GM18499 (cell line): ENCODE results near the gene LAG3.

Experiments used
- ATAC-seq: cut with Tn5 transposase; IDR thresholded peaks from one replicate; pipeline ENCODE4 v1.9.1; 2021; ENCODE audit warnings: moderate number of reproducible peaks; ENCODE audit not compliant: insufficient read depth, unreplicated experiment

Gene LAG3

DNA sequence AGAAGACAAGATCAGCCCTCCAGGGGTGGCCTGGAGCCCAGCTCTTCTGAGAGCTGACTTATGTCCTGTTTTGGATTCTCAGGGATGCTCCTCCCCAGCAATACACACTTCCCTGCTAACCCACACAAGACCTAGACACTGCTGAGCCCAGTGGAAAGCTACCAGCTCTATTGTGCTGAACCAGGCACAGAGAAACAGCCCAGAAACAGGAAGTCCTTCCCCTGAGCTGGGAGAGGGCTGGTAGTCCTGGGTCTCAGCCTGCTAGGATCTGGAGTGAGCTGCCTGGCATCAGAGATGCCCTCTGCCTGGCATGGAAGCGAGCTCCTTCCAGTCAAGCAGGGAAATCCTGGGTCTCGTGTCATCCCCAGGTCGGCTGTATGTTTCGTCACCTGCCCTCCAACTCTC, 1.2 kb upstream of the LAG3 start:
- no peak for ATAC-seq

GRCh38 chr12:6771509-6772330, 600 bp upstream of the LAG3 start:
- no peak for ATAC-seq

- no peak for ATAC-seq
Observed at GRCh38 chr12:6772726-6773589, 638 bp downstream of the LAG3 start.

- ATAC-seq = no peak
Observed at GRCh38 chr12:6773590-6774351, 1.5 kb downstream of the LAG3 start.

- ATAC-seq = no peak
Observed at GRCh38 chr12:6774499-6775062, 2.3 kb downstream of the LAG3 start.

- ATAC-seq = no peak
Observed at GRCh38 chr12:6775185-6776174, 3.2 kb downstream of the LAG3 start.

- no peak for ATAC-seq
Observed at GRCh38 chr12:6777386-6777785, 5.1 kb downstream of the LAG3 start.

- no peak for ATAC-seq
Observed at GRCh38 chr12:6778217-6778573, 5.9 kb downstream of the LAG3 start.

GRCh38 chr12:6778574-6779550, 6.5 kb downstream of the LAG3 start:
- ATAC-seq = peak; percentile 59

DNA sequence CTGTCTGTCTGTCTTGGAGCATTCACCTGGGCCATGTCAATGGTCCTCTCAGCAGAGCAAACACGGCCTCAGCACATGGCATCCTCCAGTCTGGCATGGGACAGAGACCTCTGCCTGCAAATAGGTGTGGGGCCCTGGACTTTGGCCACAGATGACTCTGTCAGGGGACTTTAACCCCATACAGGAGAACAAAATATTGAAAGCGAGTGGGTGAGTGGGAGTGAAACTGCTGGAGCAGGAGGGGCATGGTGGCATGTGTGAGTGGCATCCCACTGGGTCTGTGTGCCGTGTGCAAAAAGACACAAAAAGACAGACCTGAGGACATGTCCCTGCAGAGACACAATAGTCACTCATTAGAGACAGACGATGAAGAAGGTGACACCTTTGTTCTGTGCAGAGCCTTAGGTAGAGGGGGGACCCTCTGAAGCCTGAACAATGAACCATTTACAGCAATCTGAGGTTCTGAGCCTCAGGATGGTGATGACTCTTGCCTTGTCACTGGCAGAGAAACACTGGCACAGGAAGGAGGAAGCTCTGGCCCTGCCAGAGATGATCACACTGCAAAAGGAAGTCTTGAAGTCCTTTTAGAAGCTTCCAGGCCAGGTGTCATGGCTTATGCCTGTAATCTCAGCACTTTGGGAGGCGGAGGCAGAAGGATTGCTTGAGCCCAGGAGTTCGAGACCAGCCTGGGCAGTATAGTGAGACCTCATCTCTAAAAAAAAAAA, 7.5 kb downstream of the LAG3 start:
- ATAC-seq = no peak

GRCh38 chr12:6780573-6780972, 8.3 kb downstream of the LAG3 start:
- ATAC-seq = no peak

DNA sequence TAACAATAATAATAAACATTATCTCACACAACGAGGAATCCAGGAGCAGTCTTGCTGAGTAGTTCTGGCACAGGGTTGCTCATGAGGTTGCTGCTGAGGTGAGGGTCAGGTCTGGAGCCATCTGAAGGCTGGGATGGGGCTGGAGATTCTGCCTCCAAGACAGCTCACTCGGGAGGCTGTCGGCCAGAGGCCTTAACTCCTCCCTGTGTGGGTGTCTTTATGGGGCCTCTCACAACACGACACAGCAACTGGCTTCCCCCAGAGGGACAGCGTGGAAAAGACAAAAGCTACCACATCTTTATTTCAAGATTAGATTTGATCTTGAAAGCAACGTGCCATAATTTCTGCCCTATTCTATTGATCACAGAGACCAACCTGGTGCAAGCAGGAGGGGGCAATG, 9.8 kb downstream of the LAG3 start:
- ATAC-seq = no peak

DNA sequence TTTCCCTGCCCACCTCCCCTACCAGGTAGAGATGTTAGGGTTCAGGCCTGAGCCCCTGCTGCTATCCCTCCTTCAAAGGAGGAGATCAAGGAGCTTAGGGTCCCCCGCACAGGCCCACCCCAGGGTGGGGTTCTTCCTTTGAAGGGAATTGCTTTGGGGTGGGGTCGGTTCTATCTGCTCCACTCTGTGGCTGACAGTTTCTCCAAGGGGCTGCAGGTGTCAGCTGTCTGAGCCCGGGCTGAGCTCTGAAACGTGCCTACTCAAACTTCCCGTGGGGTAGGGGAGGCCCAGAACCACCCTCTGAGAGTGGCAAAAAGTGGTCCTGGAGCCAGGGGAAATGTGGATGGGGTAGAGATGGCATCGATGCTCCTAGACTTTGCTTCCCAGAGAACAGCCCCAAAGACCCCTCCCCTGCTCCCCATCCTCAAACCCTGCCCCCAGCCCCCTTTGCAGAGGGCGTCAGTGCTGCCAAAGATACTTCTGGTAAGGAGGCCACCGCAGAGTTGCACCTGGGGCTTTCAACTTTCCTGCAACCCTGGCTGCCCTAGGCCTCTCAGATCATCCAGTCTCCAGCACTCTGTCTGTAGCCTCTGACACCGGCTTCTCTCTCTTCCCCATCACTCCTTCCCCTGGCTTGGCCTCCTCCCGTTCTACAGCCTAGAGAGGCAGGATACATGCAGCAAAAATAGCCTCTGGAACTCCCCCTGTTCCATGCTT, 10.7 kb downstream of the LAG3 start:
- no peak for ATAC-seq

DNA sequence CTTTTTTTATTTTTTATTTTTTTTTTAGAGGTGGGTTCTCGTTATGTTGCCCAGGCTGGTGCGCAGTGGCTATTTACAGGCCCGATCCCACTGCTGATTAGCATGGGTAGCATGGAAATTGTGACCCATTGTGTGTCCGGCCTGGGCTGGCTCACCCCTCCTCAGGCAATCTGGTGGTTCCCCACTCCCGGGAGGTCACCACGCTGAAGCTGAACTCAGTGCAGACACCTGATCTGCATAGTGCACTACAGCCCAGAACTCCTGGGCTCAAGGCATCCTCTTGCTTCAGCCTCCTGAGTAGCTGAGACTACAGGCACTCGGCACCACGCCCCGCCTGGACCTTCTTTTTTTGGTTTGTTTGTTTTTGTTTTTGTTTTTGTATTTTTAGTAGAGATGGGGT, 11.5 kb downstream of the LAG3 start:
- no peak for ATAC-seq

GRCh38 chr12:6784296-6784695, 12.0 kb downstream of the LAG3 start:
- ATAC-seq = no peak

DNA sequence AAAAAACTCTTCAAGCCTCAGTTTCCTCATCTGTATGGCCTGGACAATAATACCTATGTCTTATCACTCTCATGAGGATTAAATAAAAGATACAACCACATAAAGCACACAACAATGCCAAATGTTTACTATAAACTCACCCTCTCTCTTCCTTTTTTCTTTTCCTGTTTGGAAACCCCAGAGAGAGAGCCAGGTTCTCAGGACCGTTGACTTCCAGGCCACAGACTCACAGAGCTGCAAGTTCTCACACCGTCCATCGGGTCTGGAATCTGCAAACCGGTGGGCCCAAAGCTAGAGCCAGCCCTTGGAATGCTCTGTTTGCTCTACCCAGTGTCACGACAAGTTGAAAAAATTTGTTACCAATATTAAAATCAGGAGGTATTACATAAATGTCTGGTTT, 12.4 kb downstream of the LAG3 start:
- ATAC-seq = no peak
